Measurements from ENCODE around the gene ARHGEF1. TPM values are rescaled to one million over a fixed set of nuclear protein-coding genes. Genes with fewer than 3 reads are reported as not detected.

Gene ARHGEF1
- total RNA-seq, 8 experiments from 2014 or later: 10.4 to 64.9 (median 24.2) TPM

- ATAC-seq (replicated peaks in 6 of 8): peak in 3 of 8 experiments; percentile 5 to 26 (median 8)
- no peak overlapping the region for H3K4me3 ChIP-seq
- no peaks in the 10 kb centered on the region for H3K4me1 ChIP-seq (replicated peaks in 1 of 2)
- H3K27ac ChIP-seq: no peak overlapping the region
- in situ Hi-C loops (cut with MboI; ENCODE audit: low pct_unique_long_range_greater_than_20kb in 2 of 9, low sequenced_read_pairs in 9 of 9, unreplicated experiment in 9 of 9): no loop called here
- 94 to 100% (median 95%) methylated on average over 2 to 4 of the region's 6 CpGs; no CpG with 5 or more reads in 7 of the 10 experiments for WGBS, 10 experiments
Observed at GRCh38 chr19:41893899-41894298, 10.9 kb downstream of the ARHGEF1 start.

GRCh38 chr19:41894350-41894749 is 11.4 kb downstream of the ARHGEF1 start:
- in situ Hi-C loops (cut with MboI; ENCODE audit: low pct_unique_long_range_greater_than_20kb in 2 of 9, low sequenced_read_pairs in 9 of 9, unreplicated experiment in 9 of 9): no loop called here
- WGBS, 10 experiments: 75 to 93% (median 84%) methylated on average over 1 to 7 of the region's 14 CpGs; no CpG with 5 or more reads in 4 of the 10 experiments
- no peaks in the 10 kb centered on the region for H3K4me1 ChIP-seq (replicated peaks in 1 of 2)
- no peak overlapping the region for H3K4me3 ChIP-seq
- peak in 1 of 8 experiments; percentile 1 for ATAC-seq (replicated peaks in 6 of 8)
- H3K27ac ChIP-seq: no peak overlapping the region

GRCh38 chr19:41895745-41896580 is 13.0 kb downstream of the ARHGEF1 start:
- ATAC-seq (replicated peaks in 6 of 8): peak in 6 of 8 experiments; percentile 20 to 81 (median 36)
- WGBS, 10 experiments: 50 to 100% (median 83%) methylated on average over 1 to 4 of the region's 19 CpGs; no CpG with 5 or more reads in 2 of the 10 experiments
- Histone ChIP-seq H3K4me1 (replicated peaks in 1 of 2) (no peaks in the 10 kb centered on the region), H3K4me3 (no peak overlapping the region), H3K27ac (no peak overlapping the region)
- in situ Hi-C loops (cut with MboI; ENCODE audit: low pct_unique_long_range_greater_than_20kb in 2 of 9, low sequenced_read_pairs in 9 of 9, unreplicated experiment in 9 of 9): no loop called here

- no peaks in the 10 kb centered on the region for H3K4me1 ChIP-seq (replicated peaks in 1 of 2)
- no peak for ATAC-seq (replicated peaks in 6 of 8)
- no peak overlapping the region for H3K27ac ChIP-seq
- in situ Hi-C loops (cut with MboI; ENCODE audit: low pct_unique_long_range_greater_than_20kb in 2 of 9, low sequenced_read_pairs in 9 of 9, unreplicated experiment in 9 of 9): no loop called here
- WGBS, 10 experiments: no CpG with 5 or more reads among the region's 1 CpG
- H3K4me3 ChIP-seq: no peak overlapping the region
Observed at GRCh38 chr19:41896581-41896942, 13.6 kb downstream of the ARHGEF1 start.

- Histone ChIP-seq H3K27ac (no peak overlapping the region), H3K4me1 (replicated peaks in 1 of 2) (no peaks in the 10 kb centered on the region), H3K4me3 (no peak overlapping the region)
- no CpG with 5 or more reads among the region's 3 CpGs for WGBS, 10 experiments
- in situ Hi-C loops (cut with MboI; ENCODE audit: low pct_unique_long_range_greater_than_20kb in 2 of 9, low sequenced_read_pairs in 9 of 9, unreplicated experiment in 9 of 9): no loop called here
- ATAC-seq (replicated peaks in 6 of 8): peak in 1 of 8 experiments; percentile 9
Observed at GRCh38 chr19:41897181-41897580, 14.2 kb downstream of the ARHGEF1 start.

GRCh38 chr19:41897820-41898219 is 14.8 kb downstream of the ARHGEF1 start:
- H3K4me3 ChIP-seq: no peak overlapping the region
- 75 to 100% (median 94%) methylated on average over 1 to 8 of the region's 24 CpGs; no CpG with 5 or more reads in 6 of the 10 experiments for WGBS, 10 experiments
- no peak for ATAC-seq (replicated peaks in 6 of 8)
- no peak overlapping the region for H3K27ac ChIP-seq
- in situ Hi-C loops (cut with MboI; ENCODE audit: low pct_unique_long_range_greater_than_20kb in 2 of 9, low sequenced_read_pairs in 9 of 9, unreplicated experiment in 9 of 9): no loop called here
- H3K4me1 ChIP-seq (replicated peaks in 1 of 2): no peaks in the 10 kb centered on the region

GRCh38 chr19:41898235-41898634 is 15.3 kb downstream of the ARHGEF1 start:
- Histone ChIP-seq H3K4me1 (replicated peaks in 1 of 2) (no peaks in the 10 kb centered on the region), H3K27ac (no peak overlapping the region), H3K4me3 (no peak overlapping the region)
- no peak for ATAC-seq (replicated peaks in 6 of 8)
- 20 to 100% (median 95%) methylated on average over 1 to 8 of the region's 15 CpGs; no CpG with 5 or more reads in 2 of the 10 experiments for WGBS, 10 experiments
- in situ Hi-C loops (cut with MboI; ENCODE audit: low pct_unique_long_range_greater_than_20kb in 2 of 9, low sequenced_read_pairs in 9 of 9, unreplicated experiment in 9 of 9): no loop called here

- Histone ChIP-seq H3K4me1 (replicated peaks in 1 of 2) (no peaks in the 10 kb centered on the region), H3K4me3 (no peak overlapping the region), H3K27ac (no peak overlapping the region)
- in situ Hi-C loops (cut with MboI; ENCODE audit: low pct_unique_long_range_greater_than_20kb in 2 of 9, low sequenced_read_pairs in 9 of 9, unreplicated experiment in 9 of 9): no loop called here
- ATAC-seq (replicated peaks in 6 of 8): no peak
- 84 to 100% (median 99%) methylated on average over 2 to 7 of the region's 21 CpGs; no CpG with 5 or more reads in 6 of the 10 experiments for WGBS, 10 experiments
Observed at GRCh38 chr19:41901707-41902360, 18.9 kb downstream of the ARHGEF1 start.

- WGBS, 10 experiments: 91 to 100% (median 98%) methylated on average over 1 to 13 of the region's 17 CpGs; no CpG with 5 or more reads in 6 of the 10 experiments
- no peak overlapping the region for H3K4me3 ChIP-seq
- in situ Hi-C loops (cut with MboI; ENCODE audit: low pct_unique_long_range_greater_than_20kb in 2 of 9, low sequenced_read_pairs in 9 of 9, unreplicated experiment in 9 of 9): no loop called here
- H3K4me1 ChIP-seq (replicated peaks in 1 of 2): no peaks in the 10 kb centered on the region
- H3K27ac ChIP-seq: no peak overlapping the region
- ATAC-seq (replicated peaks in 6 of 8): no peak
Observed at GRCh38 chr19:41902594-41902993, 19.6 kb downstream of the ARHGEF1 start.

- Histone ChIP-seq H3K4me3 (no peak overlapping the region), H3K27ac (no peak overlapping the region), H3K4me1 (replicated peaks in 1 of 2) (no peaks in the 10 kb centered on the region)
- no peak for ATAC-seq (replicated peaks in 6 of 8)
- 82 to 100% (median 91%) methylated on average over 2 to 7 of the region's 19 CpGs; no CpG with 5 or more reads in 4 of the 10 experiments for WGBS, 10 experiments
- in situ Hi-C loops (cut with MboI; ENCODE audit: low pct_unique_long_range_greater_than_20kb in 2 of 9, low sequenced_read_pairs in 9 of 9, unreplicated experiment in 9 of 9): no loop called here
Observed at GRCh38 chr19:41903193-41903953, 20.4 kb downstream of the ARHGEF1 start.

GRCh38 chr19:41904118-41904870 is 21.3 kb downstream of the ARHGEF1 start:
- in situ Hi-C loops (cut with MboI; ENCODE audit: low pct_unique_long_range_greater_than_20kb in 2 of 9, low sequenced_read_pairs in 9 of 9, unreplicated experiment in 9 of 9): no loop called here
- 82 to 100% (median 93%) methylated on average over 1 to 3 of the region's 30 CpGs; no CpG with 5 or more reads in 7 of the 10 experiments for WGBS, 10 experiments
- no peak overlapping the region for H3K4me3 ChIP-seq
- no peak overlapping the region for H3K27ac ChIP-seq
- H3K4me1 ChIP-seq (replicated peaks in 1 of 2): no peaks in the 10 kb centered on the region
- no peak for ATAC-seq (replicated peaks in 6 of 8)

GRCh38 chr19:41905273-41906002 is 22.5 kb downstream of the ARHGEF1 start:
- H3K27ac ChIP-seq: no peak overlapping the region
- ATAC-seq (replicated peaks in 6 of 8): peak in 2 of 8 experiments; percentile 6 to 22
- no peak overlapping the region for H3K4me3 ChIP-seq
- in situ Hi-C loops (cut with MboI; ENCODE audit: low pct_unique_long_range_greater_than_20kb in 2 of 9, low sequenced_read_pairs in 9 of 9, unreplicated experiment in 9 of 9): no loop called here
- no peaks in the 10 kb centered on the region for H3K4me1 ChIP-seq (replicated peaks in 1 of 2)
- WGBS, 10 experiments: 93 to 100% (median 100%) methylated on average over 1 to 8 of the region's 24 CpGs; no CpG with 5 or more reads in 7 of the 10 experiments
